Omental fat pad (tissue), 4 donors: Measurements from ENCODE around the gene GPHN. TPM values are rescaled to one million over a fixed set of nuclear protein-coding genes. Genes with fewer than 3 reads are reported as not detected.

Source experiments
- ATAC-seq: fragments of 150-250 bp; one replicate; pipeline ENCODE4 v1.9.1; 2016; ENCODE audit warnings: mild to moderate bottlenecking, moderate library complexity; ENCODE audit not compliant: low FRiP score
- DNase-seq: peaks from one replicate; pipeline ENCODE4 v3.0.0-alpha.2; 2019; ENCODE audit warnings: low spot score
- CTCF ChIP-seq, 3 donors: fragments of 450-650 bp; IDR thresholded peaks; one replicate each; pipeline ENCODE4 v1.5.1; 2016 to 2017; ENCODE audit warnings: antibody characterized with exemption in 3 of 3, mild to moderate bottlenecking in 3 of 3, moderate library complexity in 2 of 3
- total RNA-seq, 4 donors: library from RNA; depleted of rRNA; stranded (reverse); fragments of >200 nt; gene quantifications; one replicate each; pipeline ENCODE4 v1.1.0, GENCODE V29; 2016

GPHN gene
- total RNA-seq, 4 donors from 2014 or later, result 8.0 to 27.6 (median 18.7) TPM

- no peak for TF ChIP-seq CTCF (IDR thresholded peaks at IDR 0.05)
- DNase-seq (no peak), ATAC-seq (no peak)
These were observed 679.9 kb downstream of the GPHN start for GRCh38 chr14:67187826-67188225.

GRCh38 chr14:67188326-67188725 lies 680.4 kb downstream of the GPHN start:
- DNase-seq (no peak), ATAC-seq (no peak)
- TF ChIP-seq CTCF (IDR thresholded peaks at IDR 0.05), result no peak

- TF ChIP-seq CTCF (IDR thresholded peaks at IDR 0.05), result no peak
- DNase-seq, result no peak
- no peak for ATAC-seq
These were observed 683.9 kb downstream of the GPHN start for GRCh38 chr14:67191768-67192290.

- ATAC-seq (no peak), DNase-seq (no peak)
These were observed 684.4 kb downstream of the GPHN start for GRCh38 chr14:67192366-67192765.

GRCh38 chr14:67195279-67195678 lies 687.3 kb downstream of the GPHN start:
- DNase-seq (no peak), ATAC-seq (no peak)
- no peak for TF ChIP-seq CTCF (IDR thresholded peaks at IDR 0.05)

More at GRCh38 chr14:67192366-67192765, 684.4 kb downstream of the GPHN start:
- no peak for TF ChIP-seq CTCF (IDR thresholded peaks at IDR 0.05)

- no peak for TF ChIP-seq CTCF (IDR thresholded peaks at IDR 0.05)
- ATAC-seq, result no peak
These were observed 691.1 kb downstream of the GPHN start for GRCh38 chr14:67199016-67199415.

GRCh38 chr14:67207810-67208209 lies 699.9 kb downstream of the GPHN start:
- TF ChIP-seq CTCF (IDR thresholded peaks at IDR 0.05), result no peak
- ATAC-seq, result no peak
- no peak for DNase-seq

More at GRCh38 chr14:67199016-67199415, 691.1 kb downstream of the GPHN start:
- DNase-seq, result no peak
